Activated T-helper 2 cell treated with anti-CD3 and anti-CD28 coated beads, Interferon-gamma antibody, Interleukin-2, Interleukin-4, amounts not matched to agents 10 μg/mL and 5 μg/mL and 100 μg/mL, durations not matched to agents 14 hours and 24 hours and 36 hours (primary cell): ENCODE data around the gene CNTNAP2. TPM values are rescaled to one million over a fixed set of nuclear protein-coding genes. Genes with fewer than 3 reads are reported as not detected.

Source experiments
- DNase-seq: peaks from one replicate; pipeline ENCODE4 v3.0.0; 2021; ENCODE audit warnings: low spot score
- H3K27ac Mint-ChIP-seq: one replicate; pipeline ENCODE4 v1.8.0; 2021; ENCODE audit warnings: mixed read lengths
- H3K27me3 Mint-ChIP-seq: one replicate; pipeline ENCODE4 v1.8.0; 2021; ENCODE audit warnings: low read depth, mixed read lengths
- H3K36me3 Mint-ChIP-seq: one replicate; pipeline ENCODE4 v1.8.0; 2021; ENCODE audit warnings: low read depth, mixed read lengths
- H3K4me1 Mint-ChIP-seq: one replicate; pipeline ENCODE4 v1.8.0; 2021; ENCODE audit warnings: low read depth, mixed read lengths
- H3K4me3 Mint-ChIP-seq: one replicate; pipeline ENCODE4 v1.8.0; 2021; ENCODE audit warnings: low read depth, mild to moderate bottlenecking, moderate library complexity, mixed read lengths
- H3K9me3 Mint-ChIP-seq: one replicate; pipeline ENCODE4 v1.8.0; 2021; ENCODE audit warnings: mixed read lengths
- intact Hi-C: fragments of 100-400 bp; cut with micrococcal nuclease; formaldehyde crosslinking; loops from one replicate; pipeline ENCODE4 v1.15.1; 2023
- total RNA-seq: library from RNA; stranded (reverse); gene quantifications from 2 replicates; pipeline ENCODE4 v1.2.3, GENCODE V29; 2022

Gene CNTNAP2
- total RNA-seq, 1 donor from 2014 or later = not detected

- Mint-ChIP-seq H3K27me3 (no peaks in the 10 kb centered on the region), H3K27ac (no peak overlapping the region), H3K4me3 (no peak overlapping the region), H3K9me3 (peaks cover 12% of the 10 kb centered on the region), H3K4me1 (no peaks in the 10 kb centered on the region), H3K36me3 (no peaks in the 10 kb centered on the region)
- intact Hi-C loops = no loop called here
- DNase-seq = no peak
These were observed 490.0 kb downstream of the CNTNAP2 start for GRCh38 chr7:146606628-146607027.

DNA sequence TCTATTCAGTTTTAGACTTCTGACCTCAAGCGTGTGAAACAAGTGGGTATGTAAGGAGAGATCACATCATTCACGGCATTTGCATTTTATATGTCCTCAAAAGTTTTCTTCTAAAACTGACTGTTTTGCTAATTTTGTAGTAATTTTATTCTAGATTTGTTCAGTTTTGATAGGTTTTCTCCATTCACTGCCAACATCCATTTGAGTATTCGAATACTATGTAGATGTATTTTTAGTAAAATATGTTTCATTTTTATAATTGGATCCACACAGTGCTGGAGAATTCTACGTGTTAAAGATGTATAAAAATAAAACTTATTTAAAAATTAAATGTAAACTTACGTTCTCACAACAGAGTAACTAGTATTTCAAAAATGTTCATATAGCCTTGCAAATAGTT lies 503.0 kb downstream of the CNTNAP2 start:
- no peaks in the 10 kb centered on the region for H3K27me3 Mint-ChIP-seq
- H3K27ac Mint-ChIP-seq = no peak overlapping the region
- intact Hi-C loops = no loop called here
- H3K4me1 Mint-ChIP-seq = no peaks in the 10 kb centered on the region
- no peak overlapping the region for H3K4me3 Mint-ChIP-seq
- peaks cover 14% of the 10 kb centered on the region for H3K9me3 Mint-ChIP-seq
- H3K36me3 Mint-ChIP-seq = no peaks in the 10 kb centered on the region
- DNase-seq = no peak

DNA sequence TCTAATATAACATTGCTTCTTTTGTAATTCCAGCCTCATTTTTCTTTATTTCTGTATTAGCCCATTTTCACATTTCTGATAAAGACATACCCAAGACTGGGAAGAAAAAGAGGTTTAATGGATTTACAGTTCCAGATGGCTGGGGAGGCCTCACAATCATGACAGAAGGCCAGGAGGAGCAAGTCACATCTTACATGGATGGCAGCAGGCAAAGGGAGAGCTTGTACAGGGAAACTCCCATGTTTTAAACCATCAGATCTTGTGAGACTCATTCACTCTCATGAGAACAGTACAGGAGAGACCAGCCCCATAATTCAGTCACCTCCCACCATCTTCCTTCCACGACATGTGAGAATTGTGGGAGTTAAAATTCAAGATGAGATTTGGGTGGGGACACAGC lies 510.3 kb downstream of the CNTNAP2 start:
- no peak overlapping the region for H3K27ac Mint-ChIP-seq
- DNase-seq = no peak
- no peak overlapping the region for H3K4me3 Mint-ChIP-seq

GRCh38 chr7:146635205-146636032 lies 518.8 kb downstream of the CNTNAP2 start:
- no peak overlapping the region for H3K27ac Mint-ChIP-seq
- intact Hi-C loops = no loop called here
- no peaks in the 10 kb centered on the region for H3K27me3 Mint-ChIP-seq
- H3K9me3 Mint-ChIP-seq = peaks cover 11% of the 10 kb centered on the region
- H3K36me3 Mint-ChIP-seq = no peaks in the 10 kb centered on the region
- no peak for DNase-seq
- H3K4me3 Mint-ChIP-seq = no peak overlapping the region
- H3K4me1 Mint-ChIP-seq = no peaks in the 10 kb centered on the region

More for the DNA sequence above, 510.3 kb downstream of the CNTNAP2 start:
- H3K36me3 Mint-ChIP-seq = no peaks in the 10 kb centered on the region
- intact Hi-C loops = no loop called here
- peaks cover 19% of the 10 kb centered on the region for H3K9me3 Mint-ChIP-seq
- H3K27me3 Mint-ChIP-seq = no peaks in the 10 kb centered on the region
- no peaks in the 10 kb centered on the region for H3K4me1 Mint-ChIP-seq

DNA sequence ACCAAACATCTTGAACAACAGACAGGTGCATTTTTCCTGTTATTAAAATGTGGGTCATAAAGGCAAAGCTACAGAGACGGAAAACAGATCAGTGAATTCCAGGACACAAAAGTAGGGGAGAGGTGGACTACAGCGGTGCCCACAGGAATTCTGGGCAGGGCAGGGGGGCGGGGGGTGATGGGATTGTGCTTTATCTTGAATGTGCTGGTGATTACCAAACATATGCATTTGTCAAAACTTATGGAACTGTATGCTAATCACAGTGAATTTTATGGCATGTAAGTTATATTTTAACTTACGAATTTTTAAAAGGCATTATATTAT lies 519.4 kb downstream of the CNTNAP2 start:
- H3K27me3 Mint-ChIP-seq = no peaks in the 10 kb centered on the region
- no peak overlapping the region for H3K27ac Mint-ChIP-seq
- H3K4me3 Mint-ChIP-seq = no peak overlapping the region
- H3K9me3 Mint-ChIP-seq = peaks cover 7% of the 10 kb centered on the region
- no peaks in the 10 kb centered on the region for H3K4me1 Mint-ChIP-seq
- DNase-seq = no peak
- no peaks in the 10 kb centered on the region for H3K36me3 Mint-ChIP-seq
- intact Hi-C loops = no loop called here

- DNase-seq = no peak
- Mint-ChIP-seq H3K27ac (no peak overlapping the region), H3K36me3 (no peaks in the 10 kb centered on the region), H3K4me3 (no peak overlapping the region), H3K9me3 (peaks cover 10% of the 10 kb centered on the region), H3K27me3 (no peaks in the 10 kb centered on the region), H3K4me1 (no peaks in the 10 kb centered on the region)
- intact Hi-C loops = no loop called here
These were observed 520.0 kb downstream of the CNTNAP2 start for GRCh38 chr7:146636581-146636980.

- no peaks in the 10 kb centered on the region for H3K27me3 Mint-ChIP-seq
- no peak overlapping the region for H3K27ac Mint-ChIP-seq
These were observed 522.7 kb downstream of the CNTNAP2 start for GRCh38 chr7:146639291-146639690.

DNA sequence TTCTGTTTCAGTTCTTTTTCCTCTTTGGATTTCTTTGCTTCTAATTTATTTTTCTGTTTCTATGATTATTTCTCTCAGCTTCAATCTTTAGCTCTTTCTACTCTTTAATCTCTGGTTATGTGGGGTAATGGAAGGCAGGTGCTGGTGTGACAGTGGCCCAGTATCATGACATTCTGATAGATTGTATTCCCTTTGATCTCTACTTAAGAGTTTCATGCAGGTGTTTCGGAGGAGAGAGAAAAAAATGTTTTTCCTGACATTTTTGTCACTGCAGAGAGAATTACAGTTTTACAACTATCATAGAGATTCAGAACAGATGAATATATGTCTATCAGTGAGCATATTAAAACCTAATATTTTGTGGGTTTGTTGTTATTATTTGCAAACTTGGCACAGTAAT lies 524.9 kb downstream of the CNTNAP2 start:
- Mint-ChIP-seq H3K27me3 (no peaks in the 10 kb centered on the region), H3K4me1 (no peaks in the 10 kb centered on the region), H3K36me3 (no peaks in the 10 kb centered on the region), H3K9me3 (peaks cover 15% of the 10 kb centered on the region), H3K4me3 (no peak overlapping the region), H3K27ac (no peak overlapping the region)
- DNase-seq = no peak
- intact Hi-C loops = no loop called here

More at GRCh38 chr7:146639291-146639690, 522.7 kb downstream of the CNTNAP2 start:
- H3K4me1 Mint-ChIP-seq = no peaks in the 10 kb centered on the region
- no peak overlapping the region for H3K4me3 Mint-ChIP-seq
- no peak for DNase-seq
- intact Hi-C loops = no loop called here
- H3K36me3 Mint-ChIP-seq = no peaks in the 10 kb centered on the region
- peaks cover 9% of the 10 kb centered on the region for H3K9me3 Mint-ChIP-seq

DNA sequence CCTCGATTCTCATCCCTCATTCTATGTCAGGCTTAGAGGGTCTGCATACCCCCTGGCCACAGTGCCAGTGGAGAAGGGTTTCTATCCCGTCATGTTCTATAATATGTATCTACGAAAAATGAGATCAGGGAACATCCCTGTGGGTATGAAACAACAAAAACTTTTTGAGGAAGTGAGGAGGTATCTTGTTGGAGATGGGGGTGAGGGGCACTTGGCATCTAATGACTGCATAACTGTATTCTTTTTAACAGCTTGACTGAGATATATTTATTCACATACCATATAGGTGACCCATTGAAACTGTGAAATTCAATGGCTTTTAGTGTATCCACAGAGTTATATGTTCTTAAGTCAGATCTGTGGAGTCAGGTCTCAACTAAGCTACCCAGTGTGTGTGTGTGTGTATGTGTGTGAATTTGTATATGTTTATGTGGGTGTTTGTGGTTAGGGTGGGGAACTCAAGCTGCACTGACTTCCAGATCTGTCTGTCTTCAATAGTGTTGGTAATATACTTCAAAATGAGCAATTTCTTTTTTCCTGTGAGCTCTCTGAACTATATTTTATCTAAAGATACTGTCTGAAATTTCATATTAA lies 528.9 kb downstream of the CNTNAP2 start:
- intact Hi-C loops = no loop called here
- H3K27ac Mint-ChIP-seq = no peak overlapping the region
- H3K36me3 Mint-ChIP-seq = no peaks in the 10 kb centered on the region
- DNase-seq = no peak
- no peaks in the 10 kb centered on the region for H3K4me1 Mint-ChIP-seq
- peaks cover 18% of the 10 kb centered on the region for H3K9me3 Mint-ChIP-seq
- H3K27me3 Mint-ChIP-seq = no peaks in the 10 kb centered on the region
- H3K4me3 Mint-ChIP-seq = no peak overlapping the region

DNA sequence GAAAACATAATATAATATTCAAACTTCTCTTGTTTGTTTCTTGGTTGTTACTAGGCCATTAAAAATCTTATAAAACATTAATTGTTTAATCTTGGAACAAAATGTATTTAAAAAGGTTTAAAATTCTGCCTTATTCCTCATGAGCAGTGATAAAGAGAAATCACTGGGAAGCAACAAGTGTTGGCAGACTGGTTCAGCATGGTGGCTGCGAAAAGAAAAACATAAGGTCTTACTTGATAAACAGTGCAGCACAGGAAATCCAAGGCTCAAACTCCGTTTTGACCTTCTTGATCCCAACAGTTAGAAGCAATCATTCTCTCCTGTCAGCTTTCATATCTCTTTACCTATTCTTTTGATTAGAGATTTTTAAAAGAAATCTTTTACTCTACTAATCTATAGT lies 530.8 kb downstream of the CNTNAP2 start:
- Mint-ChIP-seq H3K27me3 (no peaks in the 10 kb centered on the region), H3K4me1 (no peaks in the 10 kb centered on the region), H3K27ac (no peak overlapping the region), H3K36me3 (no peaks in the 10 kb centered on the region), H3K9me3 (peaks cover 14% of the 10 kb centered on the region), H3K4me3 (no peak overlapping the region)
- DNase-seq = no peak
- intact Hi-C loops = no loop called here

- H3K4me1 Mint-ChIP-seq = peaks cover 6% of the 10 kb centered on the region
- no peak overlapping the region for H3K27ac Mint-ChIP-seq
- no peaks in the 10 kb centered on the region for H3K9me3 Mint-ChIP-seq
- intact Hi-C loops = no loop called here
- H3K27me3 Mint-ChIP-seq = no peaks in the 10 kb centered on the region
- H3K4me3 Mint-ChIP-seq = no peak overlapping the region
- no peaks in the 10 kb centered on the region for H3K36me3 Mint-ChIP-seq
- DNase-seq = no peak
These were observed 535.6 kb downstream of the CNTNAP2 start for GRCh38 chr7:146652176-146652575.

- no peaks in the 10 kb centered on the region for H3K27me3 Mint-ChIP-seq
- no peak overlapping the region for H3K27ac Mint-ChIP-seq
- no peaks in the 10 kb centered on the region for H3K36me3 Mint-ChIP-seq
- H3K9me3 Mint-ChIP-seq = no peaks in the 10 kb centered on the region
- DNase-seq = no peak
- intact Hi-C loops = no loop called here
- peaks cover 6% of the 10 kb centered on the region for H3K4me1 Mint-ChIP-seq
- H3K4me3 Mint-ChIP-seq = no peak overlapping the region
These were observed 537.4 kb downstream of the CNTNAP2 start for GRCh38 chr7:146654048-146654447.

DNA sequence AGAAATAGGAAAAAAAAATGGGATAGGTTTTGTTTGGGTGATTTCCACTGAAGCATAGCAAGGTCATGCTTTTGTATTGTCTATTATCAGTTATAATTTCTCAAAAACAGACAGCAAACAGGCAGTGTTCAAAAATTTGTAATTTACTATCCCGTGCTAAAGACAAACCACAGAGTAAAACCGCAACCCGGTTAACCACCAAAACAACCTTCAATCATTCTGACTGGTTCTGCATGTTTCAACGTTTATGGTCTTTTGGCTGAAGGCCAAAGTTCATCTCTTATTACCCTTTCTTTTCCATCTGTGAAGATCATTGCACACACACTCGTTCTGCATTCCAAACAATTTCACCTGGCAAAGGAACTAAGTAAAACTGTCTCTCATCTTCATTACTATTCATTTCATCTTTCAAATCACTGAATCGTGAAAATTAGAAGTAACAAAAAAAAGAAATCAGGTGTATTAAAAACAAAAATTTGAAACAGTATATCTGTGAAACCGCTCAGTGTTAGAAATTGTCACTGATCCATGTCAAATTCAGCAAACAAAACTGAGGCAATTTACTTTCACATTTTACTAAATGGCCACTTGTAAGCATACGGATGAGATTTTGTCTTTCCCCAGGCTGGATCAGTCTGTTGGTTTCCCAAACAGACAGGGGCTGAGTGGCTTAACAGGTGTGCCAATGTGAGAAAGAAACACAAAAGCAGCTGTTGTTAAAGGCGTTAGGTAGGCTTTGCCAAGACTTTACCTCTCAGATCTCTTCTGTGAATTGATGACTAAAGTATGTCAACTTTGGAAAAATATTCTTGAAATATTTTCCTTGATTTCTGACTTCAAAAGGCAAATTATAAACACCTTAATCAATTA lies 539.6 kb downstream of the CNTNAP2 start:
- Mint-ChIP-seq H3K4me3 (no peak overlapping the region), H3K27me3 (no peaks in the 10 kb centered on the region), H3K4me1 (peaks cover 6% of the 10 kb centered on the region), H3K9me3 (peaks cover 2% of the 10 kb centered on the region), H3K27ac (no peak overlapping the region), H3K36me3 (no peaks in the 10 kb centered on the region)
- intact Hi-C loops = no loop called here
- no peak for DNase-seq
